HG03095 (cell line): Measurements from ENCODE around the gene HSPB6.
"Not testable (repeated sequence)": the region's sequence is repeated elsewhere in the genome, so short reads cannot be mapped to it uniquely, and the experiment has no call there.

ENCODE experiments used
- ATAC-seq: cut with Tn5 transposase; IDR thresholded peaks from one replicate; pipeline ENCODE4 v1.9.1; 2021; ENCODE audit warnings: moderate library complexity; ENCODE audit not compliant: unreplicated experiment

HSPB6 gene, protein sequence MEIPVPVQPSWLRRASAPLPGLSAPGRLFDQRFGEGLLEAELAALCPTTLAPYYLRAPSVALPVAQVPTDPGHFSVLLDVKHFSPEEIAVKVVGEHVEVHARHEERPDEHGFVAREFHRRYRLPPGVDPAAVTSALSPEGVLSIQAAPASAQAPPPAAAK

DNA sequence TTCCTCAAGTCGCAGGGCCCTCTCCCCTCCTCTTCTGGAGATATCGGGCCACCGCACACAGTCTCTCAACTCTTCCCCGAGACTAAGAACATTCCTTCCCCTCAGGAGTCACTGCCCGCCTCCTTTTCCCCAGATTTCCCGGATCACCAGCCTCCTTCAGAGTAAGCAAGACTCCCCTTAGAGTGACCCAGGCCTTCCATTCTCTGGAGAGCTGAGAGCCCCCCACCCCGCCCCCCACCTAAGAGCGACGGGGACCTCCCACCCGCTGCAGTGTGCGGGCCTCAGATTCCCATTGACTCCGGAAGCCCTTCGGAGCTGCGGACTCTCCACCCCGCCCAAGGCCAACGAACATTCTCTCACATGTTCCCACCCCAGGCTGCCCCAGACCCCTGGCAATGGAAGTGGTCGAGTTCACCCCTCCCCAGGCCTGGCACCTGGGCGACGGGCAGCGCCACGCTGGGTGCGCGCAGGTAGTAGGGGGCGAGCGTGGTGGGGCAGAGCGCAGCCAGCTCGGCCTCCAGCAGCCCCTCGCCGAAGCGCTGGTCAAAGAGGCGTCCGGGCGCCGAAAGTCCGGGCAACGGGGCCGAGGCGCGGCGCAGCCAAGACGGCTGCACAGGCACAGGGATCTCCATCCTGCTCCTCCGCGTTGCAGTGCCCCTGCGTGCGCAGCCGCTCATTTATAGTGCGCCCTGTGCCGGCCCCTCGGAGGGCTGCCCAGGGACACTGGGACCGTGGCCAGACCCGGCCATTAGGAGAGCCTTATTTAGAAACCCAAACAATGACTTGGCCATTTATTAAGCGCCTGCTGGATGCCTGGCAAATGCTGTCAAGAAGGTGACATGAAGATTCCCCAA is at the start of gene HSPB6:
Gene HSPB6, minus strand, starts transcription at position 653 of the 854 bp plus-strand sequence. Its CDS starts 21 bp downstream, at position 632.
- ATAC-seq: no peak

DNA sequence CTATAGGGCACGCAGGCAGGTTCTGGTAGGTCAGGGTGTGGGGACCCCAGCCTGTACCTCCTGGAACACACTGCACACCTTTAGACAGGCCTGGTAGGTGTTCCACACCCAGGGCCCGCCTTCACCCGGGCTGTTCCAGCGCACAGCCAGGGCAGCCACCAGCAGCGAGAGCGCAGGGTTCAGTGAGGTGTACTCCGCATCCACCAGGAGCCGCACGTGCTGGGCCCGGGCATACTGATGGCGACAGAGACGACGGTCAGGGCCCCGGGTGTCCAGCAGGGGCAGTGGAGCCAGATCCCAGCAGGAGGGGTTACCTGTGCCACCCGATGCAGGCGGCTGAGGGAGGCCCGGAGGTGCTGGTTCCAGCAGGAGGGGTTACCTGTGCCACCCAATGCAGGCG is 49.8 kb upstream of the HSPB6 start:
- no peak for ATAC-seq

DNA sequence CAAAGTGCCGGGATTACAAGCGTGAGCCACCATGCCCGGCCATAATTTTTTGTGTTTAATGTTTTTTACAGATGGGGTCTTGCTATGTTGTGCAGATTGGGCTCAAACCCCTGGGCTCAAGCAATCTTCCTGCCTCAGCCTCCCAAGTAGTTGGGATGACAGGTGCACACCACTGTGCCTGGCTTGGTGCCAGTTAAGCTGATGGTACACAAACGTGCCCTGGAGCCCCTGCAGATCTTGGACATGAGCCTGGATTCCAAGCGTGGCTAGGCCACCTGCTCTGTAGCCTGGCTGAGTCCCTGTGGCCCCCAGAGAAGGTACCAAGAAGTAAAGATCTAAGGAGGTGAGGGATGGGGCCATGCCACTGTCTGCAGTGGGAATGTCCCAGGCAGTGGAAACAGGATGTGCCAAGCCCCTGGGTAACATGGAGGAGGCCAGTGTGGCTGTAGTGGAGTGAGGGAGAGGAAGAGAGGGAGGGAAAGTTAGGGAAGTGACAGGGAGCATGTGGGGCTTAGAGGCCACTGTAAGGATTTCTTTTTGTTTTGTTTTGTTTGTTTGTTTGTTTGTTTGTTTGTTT is 48.8 kb upstream of the HSPB6 start:
- no peak for ATAC-seq

DNA sequence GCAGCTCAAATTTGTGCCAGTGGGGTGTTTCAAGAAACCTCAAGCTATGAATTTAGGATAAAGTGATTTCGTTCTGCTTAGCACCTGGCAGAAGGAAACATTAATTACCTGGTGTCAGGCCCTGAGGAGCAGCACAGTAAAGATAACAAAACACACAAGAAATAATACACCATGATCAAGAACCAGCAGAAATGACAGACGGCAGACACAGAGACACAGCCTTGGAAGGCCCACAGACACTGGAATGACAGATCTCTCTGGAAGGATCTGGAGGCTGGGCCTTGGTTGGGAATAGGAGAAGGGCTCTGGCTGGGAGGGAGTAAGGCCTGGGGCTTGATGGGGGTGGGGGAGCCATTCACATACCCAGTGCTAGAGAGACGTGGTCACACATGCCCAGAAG is 45.0 kb upstream of the HSPB6 start:
- ATAC-seq: no peak

DNA sequence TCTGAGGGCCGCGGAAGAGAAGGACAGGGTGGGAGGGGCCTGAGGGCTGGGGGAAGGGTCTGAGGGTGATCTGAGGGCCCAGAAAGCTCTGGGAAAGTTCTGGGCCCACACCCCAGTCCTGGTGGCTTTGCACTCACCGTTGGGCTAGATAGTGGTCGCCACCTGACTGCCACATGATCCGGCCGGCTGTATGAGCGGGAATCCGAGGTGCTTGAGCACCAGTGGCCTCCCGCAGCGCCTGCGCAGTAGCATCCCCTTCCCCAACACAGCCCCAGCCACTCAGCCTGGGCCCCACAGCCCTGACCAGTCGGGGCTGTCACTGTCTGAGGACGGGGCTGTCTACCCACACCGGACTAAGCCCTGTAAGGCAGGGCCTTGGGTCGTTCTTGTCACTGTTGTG is 40.8 kb upstream of the HSPB6 start:
- ATAC-seq: no peak

DNA sequence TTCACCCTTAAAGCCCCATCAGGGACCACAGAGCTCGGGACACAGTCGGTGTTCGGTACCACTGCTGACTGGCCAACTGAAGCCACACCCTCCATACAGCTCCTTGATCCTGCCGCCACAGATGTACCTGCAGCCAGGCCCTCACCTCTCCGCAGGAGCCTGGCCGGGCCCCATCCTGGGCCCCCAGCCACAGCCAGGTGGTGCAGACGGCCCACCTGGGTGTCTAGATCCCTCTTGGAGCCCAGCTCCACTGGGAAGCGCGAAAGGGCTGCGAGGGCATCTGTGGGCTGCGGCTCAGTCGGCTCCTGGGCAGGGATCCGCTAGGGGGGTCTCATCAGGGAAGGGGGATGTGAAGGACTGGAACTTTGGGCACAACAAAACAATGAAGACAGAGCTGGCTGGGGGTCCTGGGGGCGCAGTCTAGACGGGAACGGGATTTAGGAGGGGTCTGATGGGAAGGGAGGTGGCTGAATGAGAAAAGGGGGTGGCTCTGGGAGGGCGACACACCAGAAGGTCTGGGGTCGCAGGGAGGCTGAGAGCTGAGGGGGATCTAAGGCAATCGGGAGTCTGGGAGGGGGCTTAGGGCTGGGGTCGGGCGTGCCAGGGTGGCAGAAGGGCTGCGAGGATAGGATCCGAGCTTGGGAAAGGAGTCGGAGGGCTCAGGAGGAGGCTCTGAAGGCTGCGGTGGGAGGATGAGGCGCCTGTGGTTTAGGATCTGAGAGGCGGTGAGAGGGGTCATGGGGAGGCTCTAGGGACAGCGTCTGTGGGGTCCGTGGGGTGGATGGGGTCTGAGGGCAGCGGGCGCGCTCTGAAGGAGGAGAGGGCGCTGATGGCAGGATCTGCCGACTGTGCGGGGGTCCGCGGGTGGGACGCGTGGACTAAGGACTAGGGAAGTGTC is 40.1 kb upstream of the HSPB6 start:
- ATAC-seq: no peak

DNA sequence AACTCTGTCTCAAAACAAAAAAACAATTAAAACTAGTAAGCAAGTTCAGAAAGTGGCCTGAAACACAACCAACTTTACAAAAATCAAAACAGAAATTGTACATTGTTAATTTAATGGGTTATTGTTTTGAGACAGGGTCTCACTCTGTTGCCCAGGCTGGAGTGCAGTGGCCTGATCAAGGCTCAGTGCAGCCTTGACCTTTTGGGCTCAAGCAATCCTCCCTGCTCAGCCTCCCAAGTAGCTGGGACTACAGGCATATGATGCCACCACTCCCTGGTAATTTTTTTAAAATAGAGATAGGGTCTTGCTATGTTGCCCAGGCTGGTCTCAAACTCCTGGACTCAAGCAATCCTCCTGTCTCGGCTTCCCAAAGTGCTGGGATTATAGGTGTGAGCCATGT is 38.7 kb upstream of the HSPB6 start:
- not testable (repeated sequence) for ATAC-seq

DNA sequence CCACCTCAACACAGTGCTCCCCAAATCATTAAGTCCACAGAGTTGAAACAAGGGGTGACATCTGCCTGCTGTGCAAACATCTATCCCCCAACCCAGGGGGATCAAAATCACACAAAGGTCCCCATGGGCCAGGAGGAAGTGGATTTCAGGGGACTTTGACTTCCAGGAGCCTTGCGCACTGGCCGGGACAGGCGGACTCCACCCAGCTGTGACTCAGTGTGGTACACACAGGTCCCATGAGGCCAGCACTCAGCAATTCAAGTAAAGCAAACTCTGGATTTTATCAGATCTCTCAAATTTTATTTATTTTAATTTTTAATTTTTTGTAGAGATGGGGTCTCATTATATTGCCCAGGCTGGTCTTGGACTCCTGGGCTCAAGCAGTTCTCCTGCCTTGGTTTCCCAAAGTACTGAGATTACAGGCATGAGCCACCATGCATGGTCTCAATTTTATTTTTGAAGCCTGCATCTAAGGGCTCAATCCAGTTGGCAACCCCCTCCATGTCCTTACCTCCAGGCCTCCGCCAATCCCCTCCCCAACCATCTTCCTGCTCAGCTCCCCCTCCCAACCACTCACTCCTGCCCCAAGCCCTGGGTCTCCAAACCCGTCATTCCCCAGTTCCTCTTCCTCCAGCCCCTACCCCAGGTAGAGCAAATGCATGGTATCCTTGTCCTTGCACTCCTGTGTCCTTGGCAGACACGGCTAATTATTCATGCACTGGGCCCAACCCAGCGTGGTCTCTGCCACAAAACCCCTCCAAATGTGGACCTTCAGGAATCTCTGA is 36.7 kb upstream of the HSPB6 start:
- no peak for ATAC-seq

DNA sequence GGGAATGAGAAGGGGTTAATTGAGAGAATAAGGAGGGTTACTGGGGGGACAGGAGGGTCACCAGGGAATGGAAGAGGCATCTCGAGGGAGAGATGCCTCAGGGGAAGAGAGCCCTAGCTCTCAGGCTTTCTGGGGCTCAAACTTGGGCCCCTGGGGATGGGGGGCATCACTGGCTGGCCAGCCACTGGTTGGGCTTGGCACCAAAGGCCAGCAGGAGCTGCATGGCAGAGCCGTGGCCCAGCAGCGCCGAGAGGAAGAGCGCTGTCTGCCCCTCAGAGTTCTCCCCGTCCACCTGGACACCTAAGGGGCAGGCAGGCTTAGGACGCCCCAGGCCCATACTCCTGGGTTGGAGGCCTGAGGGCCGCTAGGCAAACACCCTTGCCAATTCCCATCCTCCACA is 36.1 kb upstream of the HSPB6 start:
- ATAC-seq: no peak

DNA sequence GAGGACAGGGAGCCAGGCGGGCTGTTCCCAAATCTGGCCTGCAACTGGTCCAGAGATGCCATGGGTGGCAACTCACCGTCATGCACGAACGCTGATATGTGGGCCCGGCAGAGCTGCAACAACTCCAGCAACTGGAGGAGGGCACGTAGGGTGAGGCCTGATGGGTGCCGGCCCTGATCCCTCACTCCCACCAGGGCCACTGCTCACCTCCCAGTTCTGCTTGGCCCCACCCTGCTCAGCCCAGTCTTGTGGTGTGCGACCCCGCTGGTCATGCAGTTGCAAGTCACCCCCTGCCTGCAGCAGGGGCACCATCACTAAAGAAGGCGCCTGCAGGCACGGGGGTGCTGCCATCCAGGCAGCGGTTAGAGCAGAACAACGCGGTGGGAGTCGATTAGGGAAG is 35.5 kb upstream of the HSPB6 start:
- no peak for ATAC-seq

DNA sequence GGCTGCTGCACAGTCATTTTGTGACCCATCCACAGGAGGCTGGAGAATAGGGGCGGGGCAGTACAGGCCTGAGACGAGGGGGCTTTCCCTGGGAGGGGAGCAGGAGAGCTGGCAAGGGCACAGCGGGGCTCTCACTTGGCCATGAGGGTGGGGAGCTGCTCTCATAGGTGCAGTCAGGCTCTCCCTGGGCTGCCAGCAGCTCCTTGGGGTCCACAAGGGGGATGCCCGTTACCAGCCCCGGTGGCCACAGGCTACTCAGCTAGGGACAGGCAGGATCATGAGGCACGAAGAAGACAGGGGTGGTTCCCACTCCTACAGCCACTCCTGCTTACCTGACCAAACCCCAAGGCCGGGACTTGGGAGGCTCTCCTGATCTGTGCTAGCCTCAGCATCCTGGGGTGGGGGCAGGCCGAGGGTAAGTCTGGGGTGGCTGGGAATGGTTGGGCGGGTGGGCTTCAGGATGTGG is 35.0 kb upstream of the HSPB6 start:
- ATAC-seq: no peak

DNA sequence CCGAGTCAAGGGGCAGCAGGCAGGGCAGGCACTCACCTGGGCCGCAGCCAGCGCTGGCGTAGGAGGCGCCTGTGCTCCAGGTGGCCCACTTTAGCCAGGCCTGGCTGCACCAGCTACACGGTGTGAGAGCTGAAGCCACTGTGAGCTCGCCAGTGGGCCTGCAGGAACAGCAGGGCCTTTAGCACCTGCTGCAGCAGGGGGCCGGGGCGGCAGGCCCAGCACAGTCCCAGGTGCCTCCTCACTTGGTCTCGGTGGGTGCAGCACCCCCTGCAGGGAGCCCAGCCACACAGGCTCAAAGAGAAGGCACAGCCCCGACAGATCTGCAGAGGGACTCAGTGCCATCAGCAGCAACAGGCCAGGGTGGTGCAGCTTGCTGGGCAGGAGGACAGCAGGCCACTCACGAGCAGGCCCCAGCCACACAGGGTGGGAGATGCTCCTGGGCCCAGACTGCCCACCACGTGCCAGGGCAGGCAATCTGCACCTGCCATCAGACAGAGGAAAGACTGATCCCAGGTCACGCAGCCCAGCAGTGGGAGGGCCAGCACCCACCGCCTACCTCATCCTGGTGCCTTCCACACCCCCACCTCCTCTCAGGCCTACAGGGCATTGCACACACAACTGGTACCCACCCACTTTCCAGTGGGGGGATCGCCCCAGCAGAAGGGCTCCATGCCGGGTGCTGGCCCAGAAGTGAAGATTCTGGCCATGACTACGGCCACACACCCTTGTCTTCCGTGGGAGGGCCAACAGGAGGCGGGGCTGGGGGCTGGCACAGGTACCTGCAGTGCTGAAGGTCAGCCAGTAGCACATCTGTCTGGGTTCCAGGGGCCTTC is 34.4 kb upstream of the HSPB6 start:
- ATAC-seq: no peak

DNA sequence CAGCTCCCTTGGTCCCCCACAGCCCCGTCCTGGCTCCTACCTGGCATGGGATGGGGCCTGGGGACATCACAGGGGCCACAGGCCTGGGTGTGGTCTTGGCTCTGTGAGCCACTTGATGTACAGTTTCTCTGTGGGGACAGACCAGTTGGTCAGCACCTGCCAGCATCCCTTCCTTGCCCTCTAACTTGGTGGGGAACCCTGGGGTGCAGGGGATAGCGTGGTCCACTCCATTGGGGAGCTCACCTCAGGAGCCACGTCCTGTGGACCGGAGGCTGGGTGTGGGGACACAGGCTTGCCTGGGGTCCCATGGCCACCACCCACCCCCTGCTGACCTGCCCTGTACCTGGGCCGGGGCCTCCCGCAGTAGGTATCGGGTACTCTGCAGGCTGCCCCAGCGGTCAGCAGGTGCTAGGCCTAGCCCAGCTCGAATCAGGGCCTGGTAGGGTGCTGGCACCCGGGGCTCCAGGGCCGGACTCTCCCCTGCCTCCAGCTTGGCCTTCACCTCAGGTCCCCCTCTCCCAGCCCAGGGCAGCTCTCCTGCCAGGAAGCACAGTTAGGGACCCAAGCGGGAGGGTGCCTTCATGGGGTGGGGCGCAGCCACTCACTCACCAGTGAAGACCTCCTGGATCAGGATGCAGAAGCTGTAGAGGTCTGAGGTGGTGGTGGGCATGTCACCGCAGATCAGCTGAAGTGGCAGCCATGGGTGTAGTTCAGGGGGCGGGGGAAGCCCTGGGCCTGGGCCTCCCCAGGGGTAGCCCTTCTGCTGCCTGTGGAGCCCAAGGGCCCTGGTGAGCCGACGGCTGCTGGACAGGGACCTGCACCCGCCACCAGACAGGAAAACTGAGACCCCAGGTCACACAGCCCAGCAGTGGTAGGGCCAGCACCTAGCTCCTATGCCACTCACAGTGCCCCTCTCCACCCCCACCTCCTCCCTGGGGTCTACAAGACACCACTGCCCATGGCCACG is 33.4 kb upstream of the HSPB6 start:
- no peak for ATAC-seq

DNA sequence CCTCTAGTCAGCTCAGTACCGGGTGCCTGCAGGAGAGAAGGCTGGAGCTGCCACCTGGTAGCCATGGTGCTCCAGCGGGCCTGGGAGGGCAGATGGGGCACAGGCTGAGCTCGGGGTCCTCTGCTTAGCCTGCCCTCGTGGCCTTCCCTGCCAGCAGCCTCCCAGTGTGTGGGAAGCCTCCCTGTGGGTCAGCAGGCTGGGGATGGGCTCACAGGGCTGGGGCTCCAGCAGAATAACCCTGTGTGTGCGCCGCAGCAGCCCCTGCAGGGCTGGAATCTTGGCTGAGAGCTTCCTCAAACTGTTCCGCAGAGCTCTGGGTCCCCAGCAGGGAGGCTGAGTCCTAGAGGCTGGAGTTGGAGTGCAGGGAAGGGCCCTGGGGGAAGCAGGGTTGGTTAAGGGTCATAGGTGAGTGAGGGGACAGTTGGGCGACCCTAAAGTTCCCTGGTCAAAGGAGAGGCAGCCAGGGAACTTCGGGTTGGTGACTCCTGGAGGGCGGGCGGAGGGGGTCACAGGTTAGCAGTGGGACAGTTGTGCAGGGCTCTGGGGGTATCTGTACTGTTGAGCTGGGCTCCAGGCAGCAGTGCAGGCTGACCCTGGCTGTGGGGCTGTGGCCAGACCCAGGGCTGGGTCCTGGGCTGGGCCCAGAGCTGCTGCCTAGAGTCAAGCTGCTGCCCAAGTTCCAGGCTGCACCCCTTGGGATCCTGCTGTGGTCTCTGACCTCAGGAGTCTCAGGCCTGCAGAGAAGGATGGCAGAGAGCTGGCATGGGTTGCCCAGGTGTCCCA is 32.6 kb upstream of the HSPB6 start:
- ATAC-seq: no peak

DNA sequence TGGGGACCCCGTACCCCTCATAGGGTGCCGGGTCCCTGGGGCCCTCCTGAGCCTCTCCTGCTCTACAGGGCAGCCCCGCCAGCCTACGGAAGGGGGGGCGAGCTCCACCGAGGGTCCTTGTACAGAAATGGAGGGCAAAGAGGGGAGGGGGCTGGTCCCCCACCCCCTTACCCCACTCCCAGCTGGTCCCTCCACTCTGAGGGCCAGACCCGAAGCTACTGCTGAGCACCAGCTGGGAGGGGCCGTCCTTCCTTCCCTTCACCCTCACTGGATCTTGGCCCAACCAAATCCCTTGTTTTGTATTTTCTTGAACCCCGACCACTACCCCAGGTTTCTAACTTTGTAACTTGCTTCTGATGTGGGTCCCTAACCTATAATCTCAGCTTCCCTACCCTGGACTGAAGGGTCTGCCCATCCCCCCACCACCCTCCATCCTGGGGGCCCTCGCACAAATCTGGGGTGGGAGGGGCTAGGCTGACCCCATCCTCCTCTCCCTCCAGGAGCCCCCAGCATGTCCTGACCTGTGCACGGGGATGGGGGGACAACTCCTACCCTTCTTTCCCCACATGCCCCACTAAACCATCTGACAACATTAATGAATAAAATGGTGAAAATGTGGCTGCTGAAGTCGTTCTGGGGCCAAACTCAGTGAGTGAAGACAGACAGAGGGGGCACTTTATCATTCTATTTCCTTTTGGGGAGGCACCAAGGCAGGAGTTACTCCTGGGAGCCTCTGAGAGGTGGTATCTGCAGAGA is 31.6 kb upstream of the HSPB6 start:
- no peak for ATAC-seq

DNA sequence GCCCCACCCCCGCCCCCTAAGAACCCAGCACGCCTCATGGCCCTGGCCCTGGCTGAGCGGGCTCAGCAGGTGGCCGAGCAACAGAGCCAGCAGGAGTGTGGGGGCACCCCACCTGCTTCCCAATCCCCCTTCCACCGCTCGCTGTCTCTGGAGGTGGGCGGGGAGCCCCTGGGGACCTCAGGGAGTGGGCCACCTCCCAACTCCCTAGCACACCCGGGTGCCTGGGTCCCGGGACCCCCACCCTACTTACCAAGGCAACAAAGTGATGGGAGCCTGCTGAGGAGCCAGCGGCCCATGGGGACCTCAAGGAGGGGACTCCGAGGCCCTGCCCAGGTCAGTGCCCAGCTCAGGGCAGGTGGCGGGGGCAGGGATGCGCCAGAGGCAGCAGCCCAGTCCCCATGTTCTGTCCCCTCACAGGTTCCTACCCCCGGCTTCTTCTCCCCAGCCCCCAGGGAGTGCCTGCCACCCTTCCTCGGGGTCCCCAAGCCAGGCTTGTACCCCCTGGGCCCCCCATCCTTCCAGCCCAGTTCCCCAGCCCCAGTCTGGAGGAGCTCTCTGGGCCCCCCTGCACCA is 30.5 kb upstream of the HSPB6 start:
- no peak for ATAC-seq
